Measurements from ENCODE around the gene HS6ST3.

Gene HS6ST3

DNA sequence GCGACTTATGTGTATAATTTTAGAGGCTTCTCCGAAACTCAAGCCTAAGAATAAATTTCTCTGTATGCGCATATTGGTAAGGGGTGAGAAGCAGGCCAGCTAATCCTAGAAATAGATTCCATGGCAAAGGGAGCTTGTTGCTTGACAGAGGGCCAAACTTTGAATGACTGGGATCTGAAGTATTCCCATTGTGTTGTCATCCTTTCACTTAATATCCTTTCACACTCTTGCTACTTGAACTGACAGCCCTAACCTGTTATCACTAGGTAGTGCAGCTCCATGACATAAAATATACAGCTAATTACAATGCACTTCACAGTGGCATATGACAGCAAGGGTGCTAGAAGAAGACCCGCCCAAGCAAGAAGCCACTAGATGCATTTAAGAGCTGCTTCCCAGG, 594.6 kb downstream of the HS6ST3 start:
- Histone ChIP-seq H3K4me3 (ENCODE audit: low read length in 2 of 2) (no peak overlapping the region), H3K27me3 (ENCODE audit: control insufficient read depth in 2 of 2, insufficient read depth in 2 of 2, low read length in 2 of 2) (no peaks in the 10 kb centered on the region), H3K4me1 (ENCODE audit: control insufficient read depth in 2 of 2, insufficient read depth in 2 of 2, low read length in 2 of 2) (no peaks in the 10 kb centered on the region), H3K9ac (ENCODE audit: low read depth in 1 of 2, low read length in 2 of 2) (no peak overlapping the region), H3K9me3 (ENCODE audit: control insufficient read depth in 2 of 2, low read length in 2 of 2) (no peaks in the 10 kb centered on the region), H3K27ac (ENCODE audit: low read depth in 2 of 2, low read length in 2 of 2) (no peak overlapping the region), H3K36me3 (ENCODE audit: control insufficient read depth in 2 of 2, insufficient read depth in 2 of 2, low read length in 2 of 2) (no peaks in the 10 kb centered on the region)

DNA sequence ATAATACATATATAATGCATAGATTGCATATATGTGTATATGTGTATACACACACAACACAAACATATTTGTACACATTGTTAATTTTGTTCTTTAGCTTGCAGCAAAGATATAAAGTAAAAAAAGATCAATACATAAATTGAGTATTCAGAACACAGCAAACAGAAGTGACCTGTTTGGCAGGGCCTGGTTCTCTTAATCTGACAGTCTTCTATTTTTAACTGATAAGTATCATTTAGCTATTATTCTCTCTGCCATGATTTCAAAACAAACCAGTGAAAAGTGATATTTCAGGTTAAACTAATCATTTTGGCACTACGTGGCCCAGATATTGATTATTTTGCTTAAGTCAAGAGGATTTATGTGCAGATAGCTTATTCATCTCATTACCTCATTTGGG, 595.0 kb downstream of the HS6ST3 start:
- Histone ChIP-seq H3K36me3 (ENCODE audit: control insufficient read depth in 2 of 2, insufficient read depth in 2 of 2, low read length in 2 of 2) (no peaks in the 10 kb centered on the region), H3K9me3 (ENCODE audit: control insufficient read depth in 2 of 2, low read length in 2 of 2) (no peaks in the 10 kb centered on the region), H3K9ac (ENCODE audit: low read depth in 1 of 2, low read length in 2 of 2) (no peak overlapping the region), H3K4me1 (ENCODE audit: control insufficient read depth in 2 of 2, insufficient read depth in 2 of 2, low read length in 2 of 2) (no peaks in the 10 kb centered on the region), H3K27ac (ENCODE audit: low read depth in 2 of 2, low read length in 2 of 2) (no peak overlapping the region), H3K27me3 (ENCODE audit: control insufficient read depth in 2 of 2, insufficient read depth in 2 of 2, low read length in 2 of 2) (no peaks in the 10 kb centered on the region), H3K4me3 (ENCODE audit: low read length in 2 of 2) (no peak overlapping the region)

DNA sequence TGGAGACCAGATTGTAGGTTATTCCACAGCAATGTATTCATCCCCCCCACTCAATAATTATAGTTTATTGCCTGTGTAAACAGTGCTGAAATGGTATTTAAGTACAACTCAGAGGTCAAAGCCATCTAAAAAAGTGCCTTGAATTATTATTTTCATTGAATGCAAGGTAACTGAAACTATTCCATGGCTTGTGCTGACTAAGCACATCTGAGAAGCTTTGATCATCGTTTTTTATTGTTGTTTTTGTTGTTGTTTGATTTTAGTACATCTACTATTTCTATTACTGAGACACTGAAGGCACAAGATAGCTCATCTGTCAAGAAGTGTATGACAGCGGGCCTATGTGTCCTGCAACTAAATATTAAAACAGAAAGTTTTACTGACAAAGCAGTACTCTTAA, 596.4 kb downstream of the HS6ST3 start:
- Histone ChIP-seq H3K9ac (ENCODE audit: low read depth in 1 of 2, low read length in 2 of 2) (no peak overlapping the region), H3K9me3 (ENCODE audit: control insufficient read depth in 2 of 2, low read length in 2 of 2) (no peaks in the 10 kb centered on the region), H3K27ac (ENCODE audit: low read depth in 2 of 2, low read length in 2 of 2) (no peak overlapping the region), H3K4me1 (ENCODE audit: control insufficient read depth in 2 of 2, insufficient read depth in 2 of 2, low read length in 2 of 2) (no peaks in the 10 kb centered on the region), H3K27me3 (ENCODE audit: control insufficient read depth in 2 of 2, insufficient read depth in 2 of 2, low read length in 2 of 2) (no peaks in the 10 kb centered on the region), H3K36me3 (ENCODE audit: control insufficient read depth in 2 of 2, insufficient read depth in 2 of 2, low read length in 2 of 2) (no peaks in the 10 kb centered on the region), H3K4me3 (ENCODE audit: low read length in 2 of 2) (no peak overlapping the region)

DNA sequence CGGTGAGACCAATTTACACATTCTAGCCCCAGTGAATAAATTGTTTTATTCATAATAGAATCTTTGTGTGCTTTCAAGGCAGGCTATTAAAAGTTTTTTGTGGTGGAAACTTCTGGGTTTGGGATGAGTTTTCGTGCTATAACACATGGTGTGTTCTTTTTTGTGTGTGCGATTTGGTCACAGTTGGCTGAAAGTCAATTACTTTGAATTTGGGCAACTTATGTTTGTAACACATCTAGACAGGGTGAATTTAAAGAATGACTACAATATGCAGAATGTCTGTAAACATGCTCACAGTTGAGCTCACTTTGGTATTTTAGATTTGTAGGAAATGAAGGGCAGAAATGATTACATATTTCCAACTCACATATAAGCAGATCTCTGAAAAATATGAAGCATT, 597.3 kb downstream of the HS6ST3 start:
- Histone ChIP-seq H3K9ac (ENCODE audit: low read depth in 1 of 2, low read length in 2 of 2) (no peak overlapping the region), H3K27ac (ENCODE audit: low read depth in 2 of 2, low read length in 2 of 2) (no peak overlapping the region), H3K36me3 (ENCODE audit: control insufficient read depth in 2 of 2, insufficient read depth in 2 of 2, low read length in 2 of 2) (no peaks in the 10 kb centered on the region), H3K4me3 (ENCODE audit: low read length in 2 of 2) (no peak overlapping the region), H3K27me3 (ENCODE audit: control insufficient read depth in 2 of 2, insufficient read depth in 2 of 2, low read length in 2 of 2) (no peaks in the 10 kb centered on the region), H3K9me3 (ENCODE audit: control insufficient read depth in 2 of 2, low read length in 2 of 2) (no peaks in the 10 kb centered on the region), H3K4me1 (ENCODE audit: control insufficient read depth in 2 of 2, insufficient read depth in 2 of 2, low read length in 2 of 2) (no peaks in the 10 kb centered on the region)

DNA sequence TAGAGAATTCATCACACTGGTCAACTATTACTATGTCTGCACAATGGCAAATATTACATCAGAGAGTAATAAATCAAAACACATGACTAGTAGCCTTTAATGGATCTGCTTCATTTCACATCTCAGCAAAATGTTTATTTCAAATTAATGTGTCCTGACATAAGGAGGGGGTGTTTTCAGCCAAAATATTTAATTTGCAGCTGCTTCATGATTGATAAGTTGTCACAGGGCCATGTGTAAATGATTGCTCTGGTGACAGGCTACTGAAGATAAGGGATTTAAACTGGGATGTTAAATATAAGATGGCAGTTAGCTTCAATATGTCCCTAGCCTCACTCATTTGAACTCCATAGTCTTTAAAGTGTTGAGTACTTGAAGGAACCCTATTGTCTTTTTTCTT, 601.1 kb downstream of the HS6ST3 start:
- no peaks in the 10 kb centered on the region for H3K36me3 ChIP-seq (ENCODE audit: control insufficient read depth in 2 of 2, insufficient read depth in 2 of 2, low read length in 2 of 2)

DNA sequence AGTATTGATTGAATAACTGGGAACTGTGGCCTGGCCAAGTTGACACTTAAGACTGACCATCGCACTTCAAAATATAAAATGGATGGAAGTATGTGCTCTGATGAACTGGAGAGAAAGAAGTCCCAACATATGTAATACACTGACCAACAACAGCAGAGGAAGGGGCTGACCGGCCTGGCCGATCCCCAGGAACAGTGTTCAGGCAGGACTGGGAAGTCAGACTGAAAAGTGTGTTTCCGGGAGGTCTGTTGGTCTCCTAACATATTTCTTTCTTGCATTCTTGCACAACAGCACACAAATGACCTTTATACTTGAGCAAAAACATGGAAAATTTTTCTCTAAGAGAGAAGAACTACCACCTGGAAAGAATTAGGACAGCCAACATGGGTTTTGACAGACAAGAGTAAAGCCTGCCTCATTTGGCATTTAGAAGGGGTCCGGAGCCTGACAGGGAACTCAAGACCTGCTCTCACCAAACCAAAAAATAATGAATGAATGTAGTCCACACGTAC, 606.5 kb downstream of the HS6ST3 start:
- no peak overlapping the region for H3K9ac ChIP-seq (ENCODE audit: low read depth in 1 of 2, low read length in 2 of 2)
- H3K27ac ChIP-seq (ENCODE audit: low read depth in 2 of 2, low read length in 2 of 2): no peak overlapping the region
- no peaks in the 10 kb centered on the region for H3K27me3 ChIP-seq (ENCODE audit: control insufficient read depth in 2 of 2, insufficient read depth in 2 of 2, low read length in 2 of 2)
- no peak overlapping the region for H3K4me3 ChIP-seq (ENCODE audit: low read length in 2 of 2)
- H3K9me3 ChIP-seq (ENCODE audit: control insufficient read depth in 2 of 2, low read length in 2 of 2): no peaks in the 10 kb centered on the region
- H3K36me3 ChIP-seq (ENCODE audit: control insufficient read depth in 2 of 2, insufficient read depth in 2 of 2, low read length in 2 of 2): no peaks in the 10 kb centered on the region
- H3K4me1 ChIP-seq (ENCODE audit: control insufficient read depth in 2 of 2, insufficient read depth in 2 of 2, low read length in 2 of 2): no peaks in the 10 kb centered on the region

More for the DNA sequence above, 601.1 kb downstream of the HS6ST3 start:
- H3K27me3 ChIP-seq (ENCODE audit: control insufficient read depth in 2 of 2, insufficient read depth in 2 of 2, low read length in 2 of 2): no peaks in the 10 kb centered on the region
- H3K9me3 ChIP-seq (ENCODE audit: control insufficient read depth in 2 of 2, low read length in 2 of 2): no peaks in the 10 kb centered on the region
- H3K4me1 ChIP-seq (ENCODE audit: control insufficient read depth in 2 of 2, insufficient read depth in 2 of 2, low read length in 2 of 2): no peaks in the 10 kb centered on the region
- no peak overlapping the region for H3K27ac ChIP-seq (ENCODE audit: low read depth in 2 of 2, low read length in 2 of 2)
- no peak overlapping the region for H3K4me3 ChIP-seq (ENCODE audit: low read length in 2 of 2)
- H3K9ac ChIP-seq (ENCODE audit: low read depth in 1 of 2, low read length in 2 of 2): no peak overlapping the region

DNA sequence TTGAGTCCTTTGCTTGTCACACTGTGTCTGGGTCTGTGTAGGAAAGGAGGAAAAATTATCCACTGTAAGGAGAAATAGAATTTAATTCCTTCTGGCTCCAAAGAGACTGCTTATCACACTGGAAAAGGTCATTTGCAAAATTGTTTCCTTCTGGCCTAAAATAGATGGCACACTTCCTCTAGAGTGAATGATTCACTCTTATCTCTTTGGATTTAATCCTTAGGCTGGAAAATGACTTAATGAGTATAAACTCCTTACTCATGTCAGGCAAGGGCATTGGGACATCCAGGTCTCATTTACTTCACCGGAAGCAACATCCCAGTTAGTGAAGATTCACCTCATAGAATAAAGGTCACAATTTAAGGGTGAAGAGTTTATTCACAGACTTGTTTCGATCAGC, 610.8 kb downstream of the HS6ST3 start:
- no peak overlapping the region for H3K9ac ChIP-seq (ENCODE audit: low read depth in 1 of 2, low read length in 2 of 2)
- no peaks in the 10 kb centered on the region for H3K9me3 ChIP-seq (ENCODE audit: control insufficient read depth in 2 of 2, low read length in 2 of 2)
- no peaks in the 10 kb centered on the region for H3K27me3 ChIP-seq (ENCODE audit: control insufficient read depth in 2 of 2, insufficient read depth in 2 of 2, low read length in 2 of 2)
- H3K4me3 ChIP-seq (ENCODE audit: low read length in 2 of 2): no peak overlapping the region
- H3K4me1 ChIP-seq (ENCODE audit: control insufficient read depth in 2 of 2, insufficient read depth in 2 of 2, low read length in 2 of 2): no peaks in the 10 kb centered on the region
- H3K27ac ChIP-seq (ENCODE audit: low read depth in 2 of 2, low read length in 2 of 2): no peak overlapping the region
- no peaks in the 10 kb centered on the region for H3K36me3 ChIP-seq (ENCODE audit: control insufficient read depth in 2 of 2, insufficient read depth in 2 of 2, low read length in 2 of 2)

DNA sequence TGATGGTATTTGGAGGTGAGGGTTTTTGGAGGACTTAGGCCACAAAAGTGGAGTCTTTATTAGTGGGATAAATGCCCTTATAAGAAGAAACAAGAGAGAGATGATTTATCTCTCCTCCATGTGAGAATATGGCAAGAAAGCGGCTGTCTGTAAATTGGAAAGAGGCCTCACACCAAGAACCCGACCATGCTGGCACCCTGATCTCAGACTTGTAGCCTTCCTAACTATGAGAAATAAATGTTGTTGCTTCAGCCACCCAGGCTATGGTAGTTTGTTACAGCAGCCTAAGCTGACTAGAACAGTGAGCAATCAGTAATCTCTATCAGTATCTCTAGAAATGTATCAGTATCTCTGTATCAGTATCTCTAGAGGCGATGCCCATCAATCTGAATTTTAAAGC, 617.2 kb downstream of the HS6ST3 start:
- H3K36me3 ChIP-seq (ENCODE audit: control insufficient read depth in 2 of 2, insufficient read depth in 2 of 2, low read length in 2 of 2): no peaks in the 10 kb centered on the region

DNA sequence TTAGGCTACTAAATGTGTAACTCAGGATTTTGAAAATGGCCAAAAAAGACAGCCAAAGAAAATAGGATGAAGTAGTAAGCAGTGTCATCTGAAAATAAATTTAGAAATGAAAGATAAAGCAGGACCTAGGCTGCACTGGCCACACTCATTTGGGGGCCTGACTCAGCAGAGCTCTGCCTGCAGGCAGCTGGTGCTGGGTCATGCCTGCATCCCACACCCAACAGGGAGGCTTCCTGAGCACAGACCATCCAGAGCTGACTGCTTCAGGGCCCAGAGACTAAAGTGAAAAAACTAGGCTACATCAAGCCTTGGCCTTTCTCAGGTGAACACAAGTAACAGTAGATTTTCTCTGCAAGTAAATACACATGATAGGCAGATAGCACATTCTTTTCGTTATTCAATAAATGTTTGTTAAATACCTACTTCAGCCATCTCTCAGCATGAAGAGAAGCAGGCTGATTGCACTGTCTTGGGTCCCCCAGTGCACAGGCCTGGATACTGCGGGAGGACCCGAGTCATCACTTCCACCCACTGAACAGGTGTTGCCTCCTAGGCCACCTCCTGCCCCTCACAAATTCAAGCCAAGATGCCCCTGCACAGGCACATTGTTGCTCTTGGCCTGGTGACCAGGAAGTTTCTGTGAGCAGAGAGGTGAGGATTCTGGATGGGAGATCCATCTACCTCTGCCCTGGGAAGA, 620.4 kb downstream of the HS6ST3 start:
- Histone ChIP-seq H3K9ac (ENCODE audit: low read depth in 1 of 2, low read length in 2 of 2) (no peak overlapping the region), H3K36me3 (ENCODE audit: control insufficient read depth in 2 of 2, insufficient read depth in 2 of 2, low read length in 2 of 2) (no peaks in the 10 kb centered on the region), H3K4me3 (ENCODE audit: low read length in 2 of 2) (no peak overlapping the region), H3K9me3 (ENCODE audit: control insufficient read depth in 2 of 2, low read length in 2 of 2) (no peaks in the 10 kb centered on the region), H3K27ac (ENCODE audit: low read depth in 2 of 2, low read length in 2 of 2) (no peak overlapping the region), H3K4me1 (ENCODE audit: control insufficient read depth in 2 of 2, insufficient read depth in 2 of 2, low read length in 2 of 2) (no peaks in the 10 kb centered on the region), H3K27me3 (ENCODE audit: control insufficient read depth in 2 of 2, insufficient read depth in 2 of 2, low read length in 2 of 2) (no peaks in the 10 kb centered on the region)

More for the DNA sequence above, 617.2 kb downstream of the HS6ST3 start:
- Histone ChIP-seq H3K27ac (ENCODE audit: low read depth in 2 of 2, low read length in 2 of 2) (no peak overlapping the region), H3K9me3 (ENCODE audit: control insufficient read depth in 2 of 2, low read length in 2 of 2) (no peaks in the 10 kb centered on the region), H3K4me3 (ENCODE audit: low read length in 2 of 2) (no peak overlapping the region), H3K9ac (ENCODE audit: low read depth in 1 of 2, low read length in 2 of 2) (no peak overlapping the region), H3K27me3 (ENCODE audit: control insufficient read depth in 2 of 2, insufficient read depth in 2 of 2, low read length in 2 of 2) (no peaks in the 10 kb centered on the region), H3K4me1 (ENCODE audit: control insufficient read depth in 2 of 2, insufficient read depth in 2 of 2, low read length in 2 of 2) (no peaks in the 10 kb centered on the region)

DNA sequence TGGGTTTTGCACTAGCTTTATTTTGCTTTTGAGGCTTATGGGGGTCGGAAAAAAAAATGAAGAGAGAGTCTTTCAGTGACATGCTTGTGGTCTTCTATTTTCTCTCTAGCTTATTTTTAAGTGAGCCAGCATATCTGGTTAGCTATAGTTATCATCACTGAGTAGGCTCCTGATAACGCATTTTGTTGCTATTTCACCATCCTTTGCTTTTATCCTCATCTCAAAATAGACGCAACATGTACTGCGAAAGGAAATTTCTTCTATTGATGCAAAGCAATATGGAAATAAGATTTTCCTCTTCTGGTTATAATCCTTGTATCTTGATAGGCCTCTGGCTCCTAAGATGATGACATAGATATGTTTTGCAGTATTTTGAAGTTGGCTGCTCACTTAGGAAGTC, 630.5 kb downstream of the HS6ST3 start:
- H3K27me3 ChIP-seq (ENCODE audit: control insufficient read depth in 2 of 2, insufficient read depth in 2 of 2, low read length in 2 of 2): no peaks in the 10 kb centered on the region
- no peaks in the 10 kb centered on the region for H3K9me3 ChIP-seq (ENCODE audit: control insufficient read depth in 2 of 2, low read length in 2 of 2)
- no peak overlapping the region for H3K4me3 ChIP-seq (ENCODE audit: low read length in 2 of 2)
- no peak overlapping the region for H3K9ac ChIP-seq (ENCODE audit: low read depth in 1 of 2, low read length in 2 of 2)
- H3K36me3 ChIP-seq (ENCODE audit: control insufficient read depth in 2 of 2, insufficient read depth in 2 of 2, low read length in 2 of 2): no peaks in the 10 kb centered on the region
- no peak overlapping the region for H3K27ac ChIP-seq (ENCODE audit: low read depth in 2 of 2, low read length in 2 of 2)
- H3K4me1 ChIP-seq (ENCODE audit: control insufficient read depth in 2 of 2, insufficient read depth in 2 of 2, low read length in 2 of 2): no peaks in the 10 kb centered on the region
